Stimulated activated CD4-positive, alpha-beta T cell treated with anti-CD3 and anti-CD28 coated beads, Interleukin-2, amount 100 ng/mL, for 4 hours (primary cell): ENCODE results near the gene OR51E2.

Source experiments
- DNase-seq: peaks from one replicate; pipeline ENCODE4 v3.0.0-alpha.2; 2020; ENCODE audit warnings: low read depth

The OR51E2 gene

DNA sequence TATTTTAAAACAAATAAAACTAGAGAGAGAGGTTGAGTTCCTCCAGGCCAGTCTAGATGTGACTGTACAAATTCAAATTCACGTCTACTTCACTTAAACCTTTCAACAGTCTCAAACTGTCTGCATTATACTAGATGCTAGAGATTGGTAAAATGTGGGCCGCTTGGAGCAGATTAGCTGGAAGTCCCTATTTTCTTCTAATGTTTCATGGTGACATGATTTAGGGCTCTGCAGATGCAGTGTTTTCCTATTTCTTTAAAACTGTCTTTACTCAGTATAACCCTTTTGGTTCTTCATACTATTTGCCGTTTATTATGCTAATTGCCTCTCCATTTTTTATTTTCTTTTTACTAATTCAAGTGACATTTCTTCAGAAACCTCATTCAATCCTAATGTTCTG lies 33.5 kb downstream of the OR51E2 start:
- no peak for DNase-seq

DNA sequence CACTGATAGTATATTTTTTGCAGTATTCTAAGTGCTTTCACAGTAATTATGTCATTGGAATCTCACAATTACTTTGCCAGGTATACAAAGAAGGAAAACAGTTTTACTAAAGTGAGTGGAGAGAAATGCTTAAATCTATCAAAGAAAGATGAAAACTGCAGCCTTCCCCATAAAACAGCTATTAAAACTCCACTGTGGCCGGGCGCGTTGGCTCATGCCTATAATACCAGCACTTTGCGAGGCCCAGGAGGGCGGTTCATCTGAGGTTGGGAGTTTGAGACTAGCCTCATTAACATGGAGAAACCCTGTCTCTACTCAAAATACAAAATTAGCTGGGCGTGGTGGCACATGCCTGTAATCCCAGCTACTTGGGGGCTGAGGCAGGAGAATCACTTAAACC lies 34.8 kb downstream of the OR51E2 start:
- DNase-seq: no peak

DNA sequence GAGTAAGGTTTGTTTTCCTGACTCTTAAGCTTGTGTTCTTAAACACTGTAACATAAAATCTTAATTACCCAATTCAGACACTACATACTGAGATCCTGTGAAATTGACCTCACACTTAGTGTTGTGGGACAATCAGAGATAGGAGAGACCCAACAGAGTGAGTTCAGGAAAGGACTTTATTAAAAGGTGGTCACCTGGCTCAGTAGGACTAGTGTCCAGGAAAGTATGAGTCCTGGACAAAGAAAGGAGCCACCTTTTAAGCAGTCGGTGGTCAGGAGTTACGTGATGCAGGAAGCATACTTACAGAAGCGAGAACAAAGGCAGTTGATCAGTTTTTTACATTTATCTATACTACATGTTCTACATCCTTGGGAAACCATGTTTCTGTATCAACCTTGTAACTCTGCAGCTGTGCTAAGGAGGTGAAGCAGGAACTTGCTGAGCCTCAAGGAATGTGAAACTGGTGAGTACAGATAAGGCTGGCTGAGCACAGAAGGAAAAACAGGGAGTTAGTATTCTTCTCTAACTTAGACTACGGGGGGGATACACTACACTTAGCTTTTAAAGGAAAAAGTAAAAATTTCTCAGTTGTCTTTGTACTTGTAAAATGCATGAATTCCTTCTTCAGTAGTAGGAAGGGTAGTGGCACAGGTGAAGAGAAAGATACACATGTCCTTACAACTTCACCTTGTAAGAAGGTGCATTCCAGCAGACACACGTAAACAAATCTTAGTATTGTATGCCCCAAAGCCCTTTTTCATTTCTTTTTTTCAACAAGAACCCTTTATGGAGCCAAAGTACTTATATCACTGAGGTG lies 38.8 kb downstream of the OR51E2 start:
- DNase-seq: no peak

DNA sequence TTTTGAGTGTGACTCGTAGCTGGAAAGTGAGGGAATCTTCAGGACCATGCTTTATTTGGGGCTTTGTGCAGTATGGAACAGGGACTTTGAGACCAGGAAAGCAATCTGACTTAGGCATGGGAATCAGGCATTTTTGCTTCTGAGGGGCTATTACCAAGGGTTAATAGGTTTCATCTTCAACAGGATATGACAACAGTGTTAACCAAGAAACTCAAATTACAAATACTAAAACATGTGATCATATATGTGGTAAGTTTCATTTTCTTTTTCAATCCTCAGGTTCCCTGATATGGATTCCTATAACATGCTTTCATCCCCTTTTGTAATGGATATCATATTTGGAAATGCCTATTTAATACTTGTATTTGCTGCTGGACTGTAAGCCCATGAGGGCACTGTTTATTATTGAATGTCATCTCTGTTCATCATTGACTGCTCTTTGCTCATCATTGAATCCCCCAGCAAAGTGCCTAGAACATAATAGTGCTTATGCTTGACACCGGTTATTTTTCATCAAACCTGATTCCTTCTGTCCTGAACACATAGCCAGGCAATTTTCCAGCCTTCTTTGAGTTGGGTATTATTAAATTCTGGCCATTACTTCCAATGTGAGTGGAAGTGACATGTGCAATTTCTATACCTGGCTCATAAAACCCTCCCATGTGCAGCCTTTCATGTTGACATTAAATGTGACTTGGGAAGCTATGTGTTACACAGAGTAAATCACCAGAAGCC lies 42.9 kb downstream of the OR51E2 start:
- DNase-seq: no peak

DNA sequence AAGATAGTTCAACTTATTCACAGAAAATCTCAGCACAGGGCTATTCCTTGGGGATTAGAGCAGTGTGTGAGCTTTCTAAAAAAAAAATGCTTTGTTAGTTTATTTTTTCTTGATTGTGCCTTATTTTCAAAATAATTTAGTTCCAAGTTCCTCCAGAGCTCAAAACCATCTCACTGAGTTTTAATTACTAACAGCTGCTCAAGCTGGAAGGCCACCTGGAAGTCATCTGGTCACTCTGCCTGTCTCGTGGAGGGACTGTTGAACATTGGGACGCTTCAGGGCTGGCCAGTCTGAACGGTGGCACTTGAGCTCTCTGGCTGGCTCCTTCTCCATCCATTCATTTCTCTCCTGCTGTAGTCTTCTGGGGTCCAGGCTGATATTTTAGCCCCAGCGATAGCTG lies 49.9 kb downstream of the OR51E2 start:
- DNase-seq: no peak

DNA sequence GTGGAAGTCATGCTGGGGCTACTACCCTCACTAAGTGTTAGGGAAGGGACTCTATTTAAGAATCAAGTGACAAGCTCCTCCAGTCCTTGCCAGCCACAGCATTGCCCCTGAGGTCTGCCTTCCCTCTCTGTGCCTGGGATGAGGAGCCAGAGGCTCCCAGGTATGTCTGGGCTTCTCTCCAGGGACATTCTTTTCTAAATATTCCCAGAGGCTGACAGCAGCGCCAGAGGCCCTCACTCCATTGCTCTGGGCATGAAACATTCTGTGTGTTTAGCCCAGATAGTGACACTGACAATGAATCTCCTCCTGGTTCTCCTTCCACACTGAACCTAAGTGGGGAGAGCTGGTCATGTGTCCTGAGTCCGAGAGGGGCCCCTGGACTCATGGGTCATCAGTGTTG lies 51.7 kb downstream of the OR51E2 start:
- no peak for DNase-seq

DNA sequence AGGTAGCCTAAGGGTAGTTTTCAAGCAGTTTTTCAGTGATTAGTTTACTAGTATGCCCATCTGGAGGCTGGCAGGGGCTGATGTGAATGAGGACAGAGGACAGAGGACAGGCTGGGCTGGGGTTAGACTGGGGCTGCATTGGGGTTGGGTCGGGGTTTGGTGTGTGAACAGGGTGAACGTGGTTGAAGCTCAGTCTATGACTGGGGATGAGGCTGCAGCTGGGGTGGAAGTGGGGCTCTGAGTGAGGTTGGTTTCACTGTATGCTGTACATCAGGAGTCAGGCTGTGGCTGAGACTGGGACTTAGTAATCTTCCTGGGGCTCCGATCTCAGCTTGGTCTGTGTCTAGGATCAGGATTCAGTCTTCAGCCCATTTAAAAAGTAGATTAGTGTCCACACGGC lies 53.4 kb downstream of the OR51E2 start:
- no peak for DNase-seq

DNA sequence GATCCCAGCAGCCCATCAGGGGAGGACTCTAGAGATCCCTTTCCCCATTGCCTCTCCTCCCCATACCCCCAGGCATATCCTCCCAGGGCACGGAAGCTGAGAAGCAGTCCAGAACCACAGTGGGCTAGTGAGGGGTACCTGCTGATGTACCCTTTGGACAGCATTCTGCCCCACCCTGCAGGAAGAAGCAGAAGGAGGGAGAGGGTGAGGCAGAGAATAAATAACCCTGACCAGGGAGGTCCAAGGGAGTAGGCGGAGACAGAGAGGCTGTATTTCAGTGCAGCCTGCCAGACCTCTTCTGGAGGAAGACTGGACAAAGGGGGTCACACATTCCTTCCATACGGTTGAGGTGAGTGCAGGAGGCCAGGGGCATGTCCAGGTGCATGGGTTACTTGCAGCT lies 54.0 kb downstream of the OR51E2 start, which contains the start of gene OR51E1:
OR51E1 (plus strand) TSS at position 301 of the 400 bp plus-strand sequence. CDS start 8,545 bp downstream, outside the sequence.
- no peak for DNase-seq

DNA sequence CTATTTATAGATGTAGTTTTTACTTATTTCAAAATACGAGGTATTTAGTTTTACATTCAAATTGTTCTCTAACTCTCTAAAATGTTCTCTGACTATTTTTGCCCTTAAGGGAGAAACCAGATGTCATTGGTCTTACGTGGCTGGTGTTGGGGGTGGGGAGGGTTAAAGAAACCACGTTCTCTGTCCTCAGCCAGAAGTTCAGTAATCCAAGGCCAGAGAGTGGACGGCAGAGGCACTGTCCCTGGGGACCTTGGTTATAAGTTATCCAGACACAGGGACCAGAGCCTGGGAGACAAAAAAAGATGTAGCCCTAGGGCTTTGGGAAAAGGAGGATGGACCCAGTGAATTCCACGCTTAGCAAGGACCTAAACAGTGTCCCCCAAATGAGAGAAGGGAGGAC lies 54.6 kb downstream of the OR51E2 start:
- DNase-seq: no peak

DNA sequence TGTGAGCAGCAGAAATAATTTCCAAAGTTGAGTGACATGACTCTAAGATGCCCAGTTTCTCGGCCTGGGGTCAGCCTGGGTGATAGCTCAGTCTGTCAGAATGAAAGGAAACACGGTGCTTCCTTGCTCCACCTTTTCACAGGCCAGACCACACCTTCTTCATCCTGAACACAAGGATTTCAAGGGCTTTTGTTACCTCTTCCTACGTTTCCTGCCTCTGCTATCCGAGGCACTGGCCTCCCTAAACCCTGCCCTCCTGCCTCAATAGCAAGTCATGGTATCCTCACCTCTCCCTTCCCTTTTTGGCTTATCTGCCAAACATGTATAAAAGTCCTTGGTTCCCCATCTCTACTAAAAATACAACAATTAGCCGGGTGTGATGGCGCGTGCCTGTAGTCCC lies 55.6 kb downstream of the OR51E2 start:
- no peak for DNase-seq

DNA sequence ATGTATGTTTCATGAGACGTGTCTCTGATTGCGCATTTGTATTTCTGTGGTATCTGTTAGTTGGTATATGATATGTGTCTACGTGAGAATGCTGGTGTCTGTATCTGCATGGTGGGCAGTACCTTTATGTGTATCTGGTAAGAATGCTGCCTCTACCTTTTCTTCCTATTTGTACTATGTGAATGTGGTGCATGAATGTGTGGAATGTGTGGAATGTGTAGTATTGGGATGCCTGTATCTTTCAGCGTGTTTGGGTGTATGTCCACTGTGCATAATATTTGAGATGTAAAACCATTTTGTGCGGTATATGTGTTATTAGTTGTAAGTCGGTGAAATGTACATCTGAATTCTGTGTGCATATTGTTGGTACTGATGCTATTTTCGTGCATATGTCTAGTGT lies 56.2 kb downstream of the OR51E2 start:
- DNase-seq: no peak

DNA sequence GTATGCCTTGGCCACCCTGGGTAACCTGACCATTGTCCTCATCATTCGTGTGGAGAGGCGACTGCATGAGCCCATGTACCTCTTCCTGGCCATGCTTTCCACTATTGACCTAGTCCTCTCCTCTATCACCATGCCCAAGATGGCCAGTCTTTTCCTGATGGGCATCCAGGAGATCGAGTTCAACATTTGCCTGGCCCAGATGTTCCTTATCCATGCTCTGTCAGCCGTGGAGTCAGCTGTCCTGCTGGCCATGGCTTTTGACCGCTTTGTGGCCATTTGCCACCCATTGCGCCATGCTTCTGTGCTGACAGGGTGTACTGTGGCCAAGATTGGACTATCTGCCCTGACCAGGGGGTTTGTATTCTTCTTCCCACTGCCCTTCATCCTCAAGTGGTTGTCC lies 57.7 kb downstream of the OR51E2 start:
- DNase-seq: no peak

DNA sequence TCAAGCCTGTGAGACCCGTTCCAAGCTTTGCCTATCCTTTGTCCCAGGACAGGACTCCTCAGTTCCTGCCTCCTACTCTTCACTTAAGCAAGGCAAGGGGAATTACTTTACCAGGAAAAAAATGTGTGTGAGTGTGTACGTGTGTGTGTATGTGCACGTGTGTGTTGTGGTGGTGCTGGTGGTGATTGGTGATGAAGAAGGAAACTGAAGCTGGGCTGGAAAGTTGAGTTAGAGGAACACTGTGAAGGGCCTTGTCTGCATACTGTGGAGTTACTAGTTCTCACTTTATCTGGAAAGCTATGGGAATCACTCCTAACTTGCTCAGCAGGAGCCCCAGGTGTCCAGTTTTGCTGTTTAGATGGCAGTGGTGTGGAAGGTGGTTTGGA lies 60.0 kb downstream of the OR51E2 start:
- DNase-seq: no peak

DNA sequence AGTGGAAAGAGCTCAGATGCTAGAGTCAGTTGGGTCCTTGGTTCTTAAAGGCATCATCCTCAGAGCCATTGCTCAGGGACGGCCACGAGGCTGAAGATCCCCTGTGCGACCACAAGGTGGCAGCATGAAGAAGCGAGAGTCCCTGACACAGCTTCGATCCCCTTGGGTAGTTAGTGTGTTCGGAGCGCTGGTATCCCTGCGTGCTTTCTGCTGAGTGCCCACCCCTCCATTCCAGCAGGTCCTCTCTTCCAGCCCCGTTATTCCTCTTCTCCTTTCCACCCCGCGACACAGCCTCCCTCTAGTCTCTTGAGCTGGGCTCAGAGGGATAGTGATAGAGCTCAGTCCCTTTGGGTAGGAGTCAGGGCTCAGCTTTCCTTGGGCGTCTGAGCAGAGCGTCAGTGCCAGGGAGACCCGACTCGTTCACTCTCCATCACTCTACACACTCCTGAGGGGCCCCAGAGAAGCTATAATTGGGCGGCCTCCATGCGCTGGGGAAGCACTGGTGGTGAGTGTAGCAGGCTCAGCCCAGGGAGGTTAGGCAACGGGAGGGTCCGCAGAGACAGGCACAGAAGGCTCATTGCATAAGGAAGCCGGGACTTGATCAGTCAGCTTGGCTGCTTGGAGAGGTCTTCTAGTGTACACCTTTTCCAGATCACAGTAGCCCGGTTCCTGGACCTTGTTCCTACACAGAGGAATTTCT lies 60.5 kb downstream of the OR51E2 start, which contains the start of gene OR51D1:
OR51D1 (plus strand) TSS at position 516 of the 700 bp plus-strand sequence. CDS start 2,314 bp downstream, outside the sequence.
- DNase-seq: peak; percentile 46

DNA sequence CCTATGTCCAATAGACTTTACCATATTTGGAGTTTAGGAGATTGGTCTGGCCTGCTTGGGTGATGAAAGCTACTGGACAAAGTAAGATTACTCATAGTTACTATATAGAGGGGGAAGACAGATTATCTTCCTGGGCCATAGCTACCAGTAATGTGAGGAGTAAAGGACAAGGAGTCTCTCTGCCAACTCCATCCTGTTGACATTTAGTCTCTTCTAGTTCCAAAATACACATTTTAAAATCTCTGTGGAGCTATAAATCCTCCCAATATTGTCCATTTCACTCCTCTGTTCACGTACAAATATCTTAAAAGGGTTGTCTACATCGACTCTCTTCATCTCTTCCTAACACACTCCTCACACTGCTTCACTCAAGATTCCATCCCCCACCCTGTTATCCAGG lies 61.5 kb downstream of the OR51E2 start:
- DNase-seq: no peak
